Erythroblast (primary cell): ENCODE results near the gene PSMB7.

ENCODE experiments used
- DNase-seq, 2 experiments: peaks; one replicate each; lab custom pipeline; 2025; lab: John Stamatoyannopoulos, UW
- GATA1 ChIP-seq: IDR thresholded peaks from 2 replicates; pipeline ENCODE4 v1.6.1; 2011; ENCODE audit warnings: low read depth, mild to moderate bottlenecking, control low read depth, low read length, moderate library complexity
- POLR2A ChIP-seq: IDR thresholded peaks from 2 replicates; pipeline ENCODE4 v1.6.1; 2011; ENCODE audit warnings: mild to moderate bottlenecking, low read length

The PSMB7 gene

DNA sequence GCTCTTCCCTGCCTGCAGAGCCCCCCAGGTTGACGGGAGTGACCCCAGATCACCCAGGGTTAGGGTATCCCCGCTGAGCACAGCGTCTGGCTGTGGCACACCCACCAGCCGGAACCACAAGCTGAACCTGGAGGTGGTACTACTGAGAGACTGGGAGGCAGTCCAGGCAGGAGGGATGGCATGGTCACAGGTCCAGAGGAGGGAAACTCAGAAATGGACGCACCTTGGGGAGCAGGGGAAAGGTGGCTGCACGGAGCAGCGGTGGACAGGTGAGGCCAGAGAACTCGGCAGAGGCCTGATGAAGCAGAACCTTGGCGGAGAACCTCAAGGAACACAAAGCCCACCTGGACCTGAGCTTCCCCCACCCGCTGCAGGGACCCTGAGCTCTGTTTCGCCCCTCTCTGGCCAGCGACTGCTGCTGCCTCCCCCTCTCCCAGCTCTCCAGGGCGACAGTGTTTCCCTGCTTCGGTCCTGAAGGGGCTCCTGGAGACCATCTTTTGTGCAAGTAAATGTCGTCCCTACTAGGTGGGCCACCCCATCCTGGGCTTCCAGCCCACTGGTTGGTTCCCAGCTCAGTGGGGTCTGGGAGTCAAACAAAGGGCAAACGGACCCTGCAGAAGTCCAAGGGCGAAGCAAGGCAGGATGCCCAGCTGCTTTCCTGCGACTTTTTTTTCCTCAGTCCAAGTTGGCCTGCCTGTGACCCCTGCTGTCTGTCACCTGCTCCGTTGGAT, 35.9 kb upstream of the PSMB7 start:
- no peak for DNase-seq
- TF ChIP-seq GATA1 (no peak), POLR2A (no peak)

DNA sequence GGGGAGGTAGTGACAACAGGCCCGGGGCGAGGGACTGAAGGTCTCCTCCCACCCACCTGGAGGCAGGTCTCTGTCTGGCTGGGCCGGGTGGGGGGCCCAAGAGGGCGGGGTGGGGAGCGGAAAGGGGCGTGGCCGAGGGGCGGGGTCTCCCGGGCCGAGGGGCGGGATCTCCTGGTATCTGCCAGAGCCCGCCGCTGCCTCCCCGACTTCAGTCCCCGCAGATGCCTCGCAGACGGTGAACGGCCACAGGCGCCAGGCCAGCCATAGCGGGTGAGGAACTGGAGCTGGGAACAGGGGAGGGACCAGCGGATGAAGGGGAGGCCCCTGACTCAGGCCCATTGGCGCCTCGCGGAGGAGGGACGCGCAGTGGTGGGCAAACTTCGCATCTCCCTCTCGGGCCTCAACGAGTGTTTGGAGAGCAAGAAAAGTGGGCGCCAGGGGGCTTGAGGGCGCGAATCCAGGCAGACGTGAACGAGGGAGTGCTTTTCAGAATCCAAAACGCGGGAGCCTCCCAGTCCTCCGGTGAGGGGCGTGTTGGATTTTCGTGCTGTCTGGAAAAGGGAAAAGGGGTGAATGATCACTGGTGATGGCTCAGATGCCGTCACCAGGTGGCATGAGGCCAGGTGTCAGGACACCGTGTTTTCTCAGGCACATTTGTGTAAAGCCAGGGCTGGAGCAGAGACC, 35.1 kb upstream of the PSMB7 start, which contains the start of gene ADGRD2:
TSS of gene ADGRD2 (plus strand) at position 211 of the 684 bp plus-strand sequence. CDS start 1,216 bp downstream, outside the sequence.
- DNase-seq = peak; percentile 25 to 27
- TF ChIP-seq POLR2A (no peak), GATA1 (no peak)

DNA sequence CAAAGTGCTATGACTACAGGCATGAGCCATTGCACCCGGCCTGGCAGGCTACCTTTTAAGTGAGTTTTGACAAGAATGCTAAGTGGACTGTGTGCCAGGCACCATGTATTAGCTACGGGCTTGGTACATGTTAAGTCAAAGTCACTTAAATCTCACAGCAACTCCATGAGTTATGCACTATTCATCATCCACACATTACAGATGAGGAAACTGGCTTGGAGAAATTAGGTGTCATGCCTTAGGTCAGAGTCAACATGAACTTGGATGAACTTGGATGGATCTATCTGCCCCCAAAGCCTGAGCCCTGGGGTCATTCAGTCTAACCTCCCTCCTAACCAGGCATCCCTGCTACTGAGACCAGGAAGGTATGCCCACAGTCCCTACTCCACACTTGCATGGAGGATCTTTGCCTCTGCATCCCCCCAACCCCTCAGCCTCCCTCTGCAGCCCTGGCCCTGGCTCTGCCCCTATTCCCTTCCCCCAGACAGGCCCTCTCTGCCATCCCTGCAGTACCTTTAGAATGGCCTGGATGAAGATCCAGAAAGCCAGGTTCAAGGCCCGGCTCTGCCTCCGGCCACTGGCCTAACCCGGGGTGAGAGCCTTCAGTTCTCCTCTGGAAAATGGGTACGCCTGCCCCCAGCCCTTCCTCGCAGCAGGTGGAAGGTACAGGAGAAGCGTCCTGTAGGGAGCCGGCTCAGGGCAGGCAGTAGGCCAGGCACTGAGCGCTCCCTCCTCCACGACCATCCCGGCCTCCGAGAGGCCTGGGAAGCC, 34.3 kb upstream of the PSMB7 start:
- no peak for TF ChIP-seq GATA1
- no peak for TF ChIP-seq POLR2A
- no peak for DNase-seq

DNA sequence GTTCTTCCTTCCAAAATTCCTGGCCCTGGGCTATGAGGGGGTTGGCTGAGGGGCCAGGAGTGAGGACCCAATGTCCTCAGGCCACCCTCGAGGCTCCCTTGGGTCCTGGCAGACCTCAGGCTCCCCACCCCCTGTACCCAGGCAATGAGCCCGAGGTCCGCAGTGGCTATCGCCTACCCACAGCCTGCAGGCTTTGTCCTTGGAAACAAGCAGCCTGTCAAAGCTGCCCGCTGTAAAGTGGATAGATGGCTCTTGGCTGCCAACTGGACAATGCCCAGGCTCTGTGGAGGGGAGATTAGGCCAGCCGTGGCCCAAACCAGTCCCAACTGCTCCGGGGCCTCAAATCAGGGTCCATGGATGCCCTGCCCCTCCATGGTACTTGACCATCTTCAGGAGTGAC, 32.8 kb upstream of the PSMB7 start:
- no peak for DNase-seq
- TF ChIP-seq POLR2A (no peak), GATA1 (no peak)

DNA sequence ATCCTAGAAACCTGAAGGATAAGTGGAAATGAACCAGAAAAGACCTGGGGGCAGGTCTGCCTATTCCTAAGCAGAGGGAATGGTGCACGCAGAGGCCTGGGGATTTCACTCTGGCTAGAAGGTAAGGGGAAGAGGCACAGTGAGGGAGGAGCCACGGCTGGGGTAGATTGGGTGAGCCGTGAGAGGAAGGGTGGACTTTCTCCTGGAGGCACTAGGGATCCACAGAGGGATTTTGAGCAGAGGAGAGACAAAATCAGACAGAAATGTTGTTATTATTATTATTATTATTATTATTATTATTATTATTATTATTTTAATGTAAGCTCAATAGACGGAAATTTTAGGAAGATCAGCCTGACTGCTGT, 32.0 kb upstream of the PSMB7 start:
- DNase-seq = no peak
- no peak for TF ChIP-seq POLR2A
- no peak for TF ChIP-seq GATA1

DNA sequence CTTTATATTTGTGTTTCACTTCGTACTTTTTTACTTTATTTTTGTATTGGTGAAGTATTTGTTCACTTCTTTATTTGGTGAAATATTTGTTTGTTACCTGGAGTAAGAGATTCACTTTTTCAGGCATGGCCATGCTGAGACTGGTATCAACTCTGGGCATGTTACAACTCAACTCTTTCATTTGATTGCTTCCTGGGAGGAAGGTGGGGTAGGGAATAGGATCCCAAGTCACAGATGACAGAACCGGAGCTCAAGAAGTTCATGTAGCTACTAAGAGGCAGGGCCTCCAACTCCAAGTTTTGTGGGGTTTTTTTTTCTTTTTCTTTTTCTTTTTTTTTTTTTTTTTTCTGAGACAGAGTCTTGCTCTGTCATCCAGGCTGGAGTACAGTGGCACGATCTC, 28.9 kb upstream of the PSMB7 start:
- TF ChIP-seq GATA1 (no peak), POLR2A (no peak)
- no peak for DNase-seq

DNA sequence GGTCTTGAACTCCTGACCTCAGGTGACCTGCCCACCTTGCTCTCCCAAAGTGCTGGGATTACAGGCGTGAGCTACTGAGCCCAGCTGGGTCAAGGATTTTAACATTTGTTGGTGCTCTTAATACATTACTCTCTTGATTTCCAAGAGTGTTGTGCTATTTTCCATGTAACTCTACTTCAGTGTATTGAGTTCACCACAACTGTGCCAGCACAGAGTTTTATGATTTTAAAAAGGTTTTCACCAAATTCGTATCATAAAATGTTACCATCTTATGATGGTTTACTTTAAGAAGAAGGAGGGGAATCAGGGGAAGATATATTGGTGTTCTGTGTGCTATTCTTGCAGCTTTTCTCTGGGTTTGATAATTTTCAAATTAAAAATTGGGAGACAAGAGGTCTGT, 28.4 kb upstream of the PSMB7 start:
- TF ChIP-seq POLR2A = no peak
- TF ChIP-seq GATA1 = no peak
- no peak for DNase-seq

DNA sequence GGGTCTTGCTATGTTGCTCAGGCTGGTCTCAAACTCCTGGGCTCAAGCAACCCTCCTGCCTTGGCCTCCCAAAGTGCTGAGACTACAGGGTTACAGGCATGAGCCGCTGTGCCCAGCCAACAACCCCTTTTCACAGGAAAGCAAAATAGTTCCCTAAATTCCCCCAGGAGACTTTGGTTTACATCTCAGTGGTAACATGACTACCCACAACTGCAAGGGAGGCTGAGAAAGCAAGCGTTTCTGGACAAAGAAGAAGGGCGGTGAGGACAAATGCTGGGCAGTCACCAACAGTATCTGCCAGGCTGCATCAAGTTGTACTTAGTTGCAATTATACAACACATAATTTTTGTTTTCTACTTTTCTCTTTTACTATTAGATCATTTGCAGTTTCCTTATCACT, 27.6 kb upstream of the PSMB7 start:
- DNase-seq = no peak

DNA sequence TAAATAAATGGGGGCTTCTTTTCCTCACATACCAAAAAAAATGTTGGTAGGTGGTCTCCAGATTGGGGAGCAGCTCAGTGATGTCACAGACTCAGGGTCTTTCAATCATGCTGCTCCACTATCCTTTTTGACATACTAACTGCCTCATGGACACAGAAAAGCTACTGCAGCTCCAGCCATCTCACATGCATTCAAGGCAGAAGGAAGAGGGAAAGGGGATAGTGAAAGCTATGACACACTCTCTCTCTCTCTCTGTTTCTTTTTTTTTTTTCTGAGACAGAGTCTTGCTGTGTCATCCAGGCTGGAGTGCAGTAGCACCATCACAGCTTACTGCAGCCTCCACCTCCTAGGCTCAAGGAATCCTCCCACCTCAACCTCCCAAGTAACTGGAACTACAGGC, 27.1 kb upstream of the PSMB7 start:
- no peak for DNase-seq
- no peak for TF ChIP-seq GATA1

More for the DNA sequence above, 27.6 kb upstream of the PSMB7 start:
- no peak for TF ChIP-seq POLR2A
- TF ChIP-seq GATA1 = no peak

DNA sequence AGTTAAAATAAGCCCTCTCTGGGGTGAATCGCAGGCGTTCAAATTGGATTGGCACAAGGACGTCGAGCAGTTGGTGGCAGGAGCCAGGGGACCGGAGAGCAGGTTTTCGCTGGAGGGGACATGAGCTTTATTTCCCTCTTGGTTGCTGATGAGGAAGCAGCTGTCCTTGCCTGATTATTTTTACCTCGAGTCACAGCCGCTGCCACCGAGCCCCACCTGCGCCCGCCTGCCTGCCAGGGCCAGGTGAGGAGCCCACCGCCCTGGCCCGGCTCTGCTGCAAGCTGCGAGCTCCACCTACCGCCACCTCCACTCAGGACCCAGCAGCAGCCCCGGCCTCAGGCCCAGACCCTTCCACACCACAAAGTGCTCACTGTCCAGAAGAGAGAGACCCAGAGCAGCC, 26.0 kb upstream of the PSMB7 start:
- TF ChIP-seq POLR2A (no peak), GATA1 (no peak)
- DNase-seq = no peak

DNA sequence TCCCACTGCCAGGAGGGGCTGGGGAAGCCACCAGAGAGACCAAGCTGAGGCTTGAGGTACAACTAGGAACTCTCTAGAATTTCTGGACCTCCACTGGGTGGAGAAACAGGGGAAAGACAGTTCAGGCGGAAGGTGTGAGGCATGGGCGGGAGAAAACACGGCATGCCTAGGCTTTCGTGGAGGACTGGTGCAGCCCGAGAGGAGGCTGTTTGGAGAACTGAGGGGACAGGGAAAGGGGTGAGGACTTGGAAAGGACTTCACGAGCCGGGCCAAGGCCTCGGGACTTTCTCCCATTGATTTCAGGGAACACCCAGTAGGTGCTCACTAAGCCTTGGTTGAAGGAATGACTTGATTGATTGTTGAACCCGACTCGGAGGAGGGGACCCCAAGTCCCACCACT, 25.5 kb upstream of the PSMB7 start:
- no peak for TF ChIP-seq GATA1
- no peak for TF ChIP-seq POLR2A
- DNase-seq = no peak

DNA sequence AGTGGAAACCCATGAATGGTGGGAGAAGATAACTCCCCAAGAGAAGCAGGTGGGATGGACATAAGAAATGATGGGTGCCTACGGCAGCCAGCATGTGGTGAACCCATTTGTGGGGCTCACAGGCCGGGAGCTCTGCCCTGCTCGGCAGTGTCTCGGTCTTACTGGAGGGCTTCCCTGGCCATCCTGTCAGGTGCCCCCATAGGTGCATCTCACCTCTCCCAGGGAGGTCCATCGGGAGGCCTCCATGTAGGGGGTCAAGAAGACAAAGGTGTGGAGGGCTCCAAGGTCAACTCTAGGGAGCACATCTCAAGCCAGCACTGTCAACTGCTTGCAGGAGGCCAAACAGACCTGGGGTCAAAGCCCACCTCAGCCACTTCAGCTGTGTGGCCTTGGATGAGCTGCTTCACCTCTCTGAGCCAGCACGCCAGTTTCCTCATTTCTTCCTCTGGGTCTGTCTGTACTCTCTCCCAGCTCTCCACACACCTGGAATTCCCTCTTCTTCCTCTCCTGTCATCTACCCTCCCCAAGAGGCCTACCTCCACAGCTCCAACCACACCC, 24.5 kb upstream of the PSMB7 start:
- TF ChIP-seq POLR2A = no peak
- no peak for TF ChIP-seq GATA1
- no peak for DNase-seq

DNA sequence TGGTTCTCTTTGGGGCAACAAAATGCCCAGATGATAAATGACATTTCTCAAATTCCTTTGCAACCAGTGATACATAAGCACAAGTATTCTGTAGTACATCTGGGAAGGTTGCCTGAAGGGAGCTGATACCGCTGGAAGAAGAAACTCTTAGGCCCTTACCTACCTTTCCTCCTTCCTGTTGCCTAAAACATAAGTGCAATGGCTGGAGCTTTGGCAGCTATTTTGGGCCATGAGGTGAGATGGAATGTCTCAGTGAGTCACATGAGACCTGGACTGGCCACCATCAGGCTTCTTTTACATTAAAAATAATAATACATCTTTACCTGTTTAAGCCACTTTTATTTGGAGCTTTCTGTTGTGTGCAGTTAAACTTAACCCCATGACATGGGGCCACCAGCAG, 23.8 kb upstream of the PSMB7 start:
- no peak for DNase-seq
- TF ChIP-seq GATA1 = no peak
- no peak for TF ChIP-seq POLR2A

DNA sequence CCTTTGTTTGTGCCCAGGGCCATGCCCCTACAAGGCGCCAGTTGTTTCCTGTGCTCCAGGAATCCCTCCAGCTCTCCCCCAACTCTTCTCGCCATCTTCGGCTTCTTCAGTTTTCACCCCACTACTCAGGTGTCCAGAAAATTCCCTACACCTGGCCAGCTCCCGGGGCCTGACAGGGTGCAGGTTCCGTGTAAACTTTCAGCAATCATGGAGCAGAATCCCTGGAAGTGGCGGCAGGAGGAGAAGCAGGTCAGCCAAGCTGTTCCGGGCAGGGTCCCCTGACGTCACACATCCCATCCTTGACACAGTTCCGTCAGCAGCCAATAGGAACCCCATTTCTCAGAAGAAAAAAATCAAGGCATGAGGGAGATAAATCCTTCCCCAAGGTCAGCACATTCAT, 22.8 kb upstream of the PSMB7 start:
- TF ChIP-seq POLR2A (no peak), GATA1 (no peak)
- DNase-seq = no peak
